ENCODE data around the gene VSIG10.
A peak's percentile ranks its signal among the peaks of the same experiment; 100 is the strongest.
"Not testable (repeated sequence)": the region's sequence is repeated elsewhere in the genome, so short reads cannot be mapped to it uniquely, and the experiment has no call there.

Gene VSIG10

GRCh38 chr12:118107694-118108093 lies 3.9 kb upstream of the VSIG10 start:
- DNase-seq: no peak

GRCh38 chr12:118107011-118107410 lies 3.2 kb upstream of the VSIG10 start:
- DNase-seq: no peak

- no peak for DNase-seq
Measured at GRCh38 chr12:118103201-118103600, 610 bp downstream of the VSIG10 start.

GRCh38 chr12:118102609-118103008 lies 1.2 kb downstream of the VSIG10 start:
- DNase-seq: no peak

GRCh38 chr12:118102070-118102469 lies 1.7 kb downstream of the VSIG10 start:
- DNase-seq: no peak

- no peak for DNase-seq
Measured at GRCh38 chr12:118101051-118101450, 2.8 kb downstream of the VSIG10 start.

GRCh38 chr12:118098911-118099671 lies 4.7 kb downstream of the VSIG10 start:
- DNase-seq: no peak

GRCh38 chr12:118098401-118098800 lies 5.4 kb downstream of the VSIG10 start:
- no peak for DNase-seq

- no peak for DNase-seq
Measured at GRCh38 chr12:118094039-118094438, 9.8 kb downstream of the VSIG10 start.

GRCh38 chr12:118089782-118090181 lies 14.0 kb downstream of the VSIG10 start:
- DNase-seq: no peak

GRCh38 chr12:118082161-118082560 lies 21.6 kb downstream of the VSIG10 start:
- DNase-seq: no peak

- DNase-seq: not testable (repeated sequence)
Measured at GRCh38 chr12:118081521-118081920, 22.3 kb downstream of the VSIG10 start.

- DNase-seq: no peak
Measured at GRCh38 chr12:118073768-118074167, 30.0 kb downstream of the VSIG10 start.

- DNase-seq: no peak
Measured at GRCh38 chr12:118070650-118071049, 33.2 kb downstream of the VSIG10 start.

- no peak for DNase-seq
Measured at GRCh38 chr12:118068445-118068844, 35.4 kb downstream of the VSIG10 start.

- DNase-seq: no peak
Measured at GRCh38 chr12:118065380-118065779, 38.4 kb downstream of the VSIG10 start.

GRCh38 chr12:118064608-118065007 lies 39.2 kb downstream of the VSIG10 start:
- DNase-seq: peak; percentile 20

- DNase-seq: no peak
Measured at GRCh38 chr12:118063576-118064391, 40.0 kb downstream of the VSIG10 start.

- DNase-seq: peak; percentile 20
Measured at GRCh38 chr12:118061873-118062843, 41.7 kb downstream of the VSIG10 start.

GRCh38 chr12:118061011-118061872 lies 42.6 kb downstream of the VSIG10 start, which contains the start of gene WSB2:
TSS of gene WSB2 (minus strand) at chr12:118061179. CDS start at chr12:118061048, 131 bp downstream.
- DNase-seq: peak; percentile 63

- peak; percentile 49 for DNase-seq
Measured at GRCh38 chr12:118060301-118061010, 43.4 kb downstream of the VSIG10 start.
